Measurements from ENCODE around the gene CRYBA4. TPM values are rescaled to one million over a fixed set of nuclear protein-coding genes. Genes with fewer than 3 reads are reported as not detected.

The CRYBA4 gene
- total RNA-seq, 1 experiment from 2014 or later = not detected

DNA sequence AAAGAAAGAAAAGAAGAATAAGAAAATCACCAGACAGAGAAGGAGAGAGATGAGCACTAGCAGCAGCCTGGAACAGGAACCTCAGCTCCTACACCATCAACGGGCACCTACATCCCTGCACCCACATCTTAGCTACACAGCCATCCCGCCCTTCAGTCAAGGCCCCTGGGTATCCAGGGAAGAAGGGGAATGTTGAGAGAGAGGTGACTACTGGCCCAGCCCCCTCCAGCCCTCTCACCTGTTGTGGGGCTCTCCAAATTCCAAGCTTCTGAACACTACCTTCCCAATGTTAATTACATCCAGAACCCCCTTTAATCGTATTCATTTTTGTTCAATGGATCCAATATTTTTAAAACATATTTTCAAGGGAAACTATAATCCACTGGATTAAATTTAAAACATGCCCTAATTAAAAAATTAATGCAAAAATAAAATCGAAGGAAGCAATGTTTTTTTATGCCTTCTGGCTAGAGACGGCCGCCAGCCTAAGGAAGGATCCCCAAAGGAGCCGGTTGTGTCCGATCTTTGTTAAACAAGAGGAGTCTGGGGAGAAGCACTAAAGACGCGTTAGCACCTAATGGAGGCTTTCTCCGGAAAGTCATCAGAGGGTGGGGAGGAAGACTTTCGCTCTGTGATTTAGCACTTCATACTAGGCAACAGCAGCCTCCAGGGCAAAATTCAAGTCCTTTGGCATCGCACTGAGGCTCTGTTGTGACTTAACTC lies 41.4 kb upstream of the CRYBA4 start:
- ChIA-PET CTCF (no interaction called here), POLR2A (ENCODE audit: low non-redundant PET) (no interaction called here)
- intact Hi-C loops (cut with micrococcal nuclease; ENCODE audit: unreplicated experiment) = no loop called here
- no peak overlapping the region for H3K4me3 ChIP-seq (ENCODE audit: low read depth, low read length, poor library complexity, severe bottlenecking)
- no peaks in the 10 kb centered on the region for H3K9me3 ChIP-seq (ENCODE audit: low read depth, low read length, poor library complexity, severe bottlenecking)
- H3K4me1 ChIP-seq (ENCODE audit: insufficient read depth, low read length, poor library complexity, severe bottlenecking) = no peaks in the 10 kb centered on the region
- H3K27me3 ChIP-seq (replicated peaks; ENCODE audit: insufficient read depth, low read depth, low read length, poor library complexity) = no peaks in the 10 kb centered on the region
- no peak for DNase-seq (ENCODE audit: low spot score)
- TF ChIP-seq CTCF (conservative IDR thresholded peaks at IDR 0.05; ENCODE audit: low read depth, low read length) = no peak
- no peak for TF ChIP-seq EZH2 (IDR thresholded peaks at IDR 0.05; ENCODE audit: borderline replicate concordance, low read depth, low read length, poor library complexity, severe bottlenecking)
- no peak overlapping the region for H3K27ac ChIP-seq (ENCODE audit: low read depth, low read length, poor library complexity, severe bottlenecking)
- H3K36me3 ChIP-seq (ENCODE audit: insufficient read depth, low read length, poor library complexity, severe bottlenecking) = no peaks in the 10 kb centered on the region
- no TSS peak for BruUV-seq (replicated peaks)

GRCh38 chr22:26581026-26581425 lies 40.7 kb upstream of the CRYBA4 start:
- no peak for DNase-seq (ENCODE audit: low spot score)
- POLR2A ChIA-PET (ENCODE audit: low non-redundant PET) = no interaction called here
- CTCF ChIA-PET = no interaction called here

GRCh38 chr22:26581633-26582168 lies 40.1 kb upstream of the CRYBA4 start:
- H3K27ac ChIP-seq (ENCODE audit: low read depth, low read length, poor library complexity, severe bottlenecking) = no peak overlapping the region
- no TSS peak for BruUV-seq (replicated peaks)
- POLR2A ChIA-PET (ENCODE audit: low non-redundant PET) = interaction anchor here (0.7 kb wide), 1 partner anchor 1189 kb away, joined by 4 read pairs; no protein-coding TSS in a partner anchor

More at GRCh38 chr22:26581026-26581425, 40.7 kb upstream of the CRYBA4 start:
- H3K27me3 ChIP-seq (replicated peaks; ENCODE audit: insufficient read depth, low read depth, low read length, poor library complexity) = no peaks in the 10 kb centered on the region
- H3K27ac ChIP-seq (ENCODE audit: low read depth, low read length, poor library complexity, severe bottlenecking) = no peak overlapping the region
- H3K4me1 ChIP-seq (ENCODE audit: insufficient read depth, low read length, poor library complexity, severe bottlenecking) = no peaks in the 10 kb centered on the region
- no peaks in the 10 kb centered on the region for H3K36me3 ChIP-seq (ENCODE audit: insufficient read depth, low read length, poor library complexity, severe bottlenecking)
- intact Hi-C loops (cut with micrococcal nuclease; ENCODE audit: unreplicated experiment) = no loop called here
- BruUV-seq (replicated peaks) = no TSS peak
- no peak overlapping the region for H3K4me3 ChIP-seq (ENCODE audit: low read depth, low read length, poor library complexity, severe bottlenecking)
- no peak for TF ChIP-seq CTCF (conservative IDR thresholded peaks at IDR 0.05; ENCODE audit: low read depth, low read length)
- no peak for TF ChIP-seq EZH2 (IDR thresholded peaks at IDR 0.05; ENCODE audit: borderline replicate concordance, low read depth, low read length, poor library complexity, severe bottlenecking)
- H3K9me3 ChIP-seq (ENCODE audit: low read depth, low read length, poor library complexity, severe bottlenecking) = no peaks in the 10 kb centered on the region

More at GRCh38 chr22:26581633-26582168, 40.1 kb upstream of the CRYBA4 start:
- TF ChIP-seq CTCF (conservative IDR thresholded peaks at IDR 0.05; ENCODE audit: low read depth, low read length) (no peak), EZH2 (IDR thresholded peaks at IDR 0.05; ENCODE audit: borderline replicate concordance, low read depth, low read length, poor library complexity, severe bottlenecking) (no peak)
- no peaks in the 10 kb centered on the region for H3K36me3 ChIP-seq (ENCODE audit: insufficient read depth, low read length, poor library complexity, severe bottlenecking)
- H3K4me1 ChIP-seq (ENCODE audit: insufficient read depth, low read length, poor library complexity, severe bottlenecking) = no peaks in the 10 kb centered on the region
- no peaks in the 10 kb centered on the region for H3K9me3 ChIP-seq (ENCODE audit: low read depth, low read length, poor library complexity, severe bottlenecking)
- H3K4me3 ChIP-seq (ENCODE audit: low read depth, low read length, poor library complexity, severe bottlenecking) = no peak overlapping the region
- DNase-seq (ENCODE audit: low spot score) = no peak
- CTCF ChIA-PET = no interaction called here
- intact Hi-C loops (cut with micrococcal nuclease; ENCODE audit: unreplicated experiment) = no loop called here
- no peaks in the 10 kb centered on the region for H3K27me3 ChIP-seq (replicated peaks; ENCODE audit: insufficient read depth, low read depth, low read length, poor library complexity)
